ENCODE results near the gene HTT. TPM values are rescaled to one million over a fixed set of nuclear protein-coding genes. Genes with fewer than 3 reads are reported as not detected.

Gene HTT
- polyA plus RNA-seq, 1 donor from 2014 or later, result 11.5 TPM

DNA sequence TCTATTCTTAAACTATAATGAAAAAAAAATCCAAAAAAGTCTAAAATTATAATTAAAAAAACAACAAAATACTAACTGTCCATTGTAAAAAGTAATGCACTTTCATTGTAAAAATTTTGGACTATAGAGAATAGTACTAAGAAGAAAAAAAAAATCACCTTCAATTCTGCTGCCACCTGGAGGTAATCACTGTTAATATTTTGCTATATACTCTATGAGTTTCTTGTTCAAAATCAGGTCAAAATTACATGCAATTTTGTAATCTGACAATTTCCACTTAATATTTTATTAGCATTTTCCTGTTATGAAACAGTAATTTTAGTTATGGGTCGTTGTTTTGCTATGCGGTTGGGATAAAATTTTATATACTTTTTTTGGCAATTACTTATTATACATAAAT is 62.0 kb downstream of the HTT start:
- Histone ChIP-seq H3K9ac (ENCODE audit: low read length) (no peak overlapping the region), H3F3A (ENCODE audit: insufficient read depth, low read length, poor library complexity, severe bottlenecking) (no peaks in the 10 kb centered on the region), H3K27ac (ENCODE audit: low read length) (no peak overlapping the region), H3K4me3 (ENCODE audit: low read length) (no peak overlapping the region), H3K4me2 (ENCODE audit: low read length) (no peak overlapping the region), H3K9me2 (ENCODE audit: insufficient read depth, low read length) (no peaks in the 10 kb centered on the region), H3K9me3 (ENCODE audit: low read length) (no peaks in the 10 kb centered on the region), H3K79me2 (replicated peaks; ENCODE audit: insufficient read depth, low read length) (no peaks in the 10 kb centered on the region), H2AFZ (ENCODE audit: low read depth, low read length) (no peak overlapping the region), H4K20me1 (ENCODE audit: insufficient read depth) (no peaks in the 10 kb centered on the region), H3K27me3 (ENCODE audit: insufficient read depth, low read depth, low read length) (no peaks in the 10 kb centered on the region), H3K36me3 (ENCODE audit: insufficient read depth, low read length) (peaks cover 13% of the 10 kb centered on the region)
- no peak for TF ChIP-seq EZH2 (IDR thresholded peaks at IDR 0.05; ENCODE audit: borderline replicate concordance, insufficient read depth, low read length, poor library complexity, severe bottlenecking)
- TF ChIP-seq, protein P1, sequence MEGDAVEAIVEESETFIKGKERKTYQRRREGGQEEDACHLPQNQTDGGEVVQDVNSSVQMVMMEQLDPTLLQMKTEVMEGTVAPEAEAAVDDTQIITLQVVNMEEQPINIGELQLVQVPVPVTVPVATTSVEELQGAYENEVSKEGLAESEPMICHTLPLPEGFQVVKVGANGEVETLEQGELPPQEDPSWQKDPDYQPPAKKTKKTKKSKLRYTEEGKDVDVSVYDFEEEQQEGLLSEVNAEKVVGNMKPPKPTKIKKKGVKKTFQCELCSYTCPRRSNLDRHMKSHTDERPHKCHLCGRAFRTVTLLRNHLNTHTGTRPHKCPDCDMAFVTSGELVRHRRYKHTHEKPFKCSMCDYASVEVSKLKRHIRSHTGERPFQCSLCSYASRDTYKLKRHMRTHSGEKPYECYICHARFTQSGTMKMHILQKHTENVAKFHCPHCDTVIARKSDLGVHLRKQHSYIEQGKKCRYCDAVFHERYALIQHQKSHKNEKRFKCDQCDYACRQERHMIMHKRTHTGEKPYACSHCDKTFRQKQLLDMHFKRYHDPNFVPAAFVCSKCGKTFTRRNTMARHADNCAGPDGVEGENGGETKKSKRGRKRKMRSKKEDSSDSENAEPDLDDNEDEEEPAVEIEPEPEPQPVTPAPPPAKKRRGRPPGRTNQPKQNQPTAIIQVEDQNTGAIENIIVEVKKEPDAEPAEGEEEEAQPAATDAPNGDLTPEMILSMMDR (IDR thresholded peaks at IDR 0.05; ENCODE audit: poor library complexity, severe bottlenecking), result peak; percentile 15

DNA sequence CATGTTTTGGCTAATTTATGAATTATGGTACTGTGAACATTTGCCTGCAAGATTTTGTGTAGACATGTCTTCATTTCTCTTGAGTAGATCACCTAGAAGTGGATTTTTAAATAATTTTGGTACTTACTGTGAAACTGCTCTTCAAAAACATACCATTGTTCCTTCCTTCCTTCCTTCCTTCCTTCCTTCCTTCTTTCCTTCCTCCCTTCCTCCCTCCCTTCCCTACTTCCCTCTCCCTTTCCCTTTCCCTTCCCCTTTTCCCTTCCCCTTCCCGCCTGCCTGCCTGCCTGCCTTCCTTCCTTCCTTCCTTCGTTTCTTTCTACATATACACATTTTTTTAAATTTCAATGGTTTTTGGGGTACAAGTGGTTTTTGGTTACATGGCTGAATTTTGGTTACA is 63.4 kb downstream of the HTT start:
- Histone ChIP-seq H3K27me3 (ENCODE audit: insufficient read depth, low read depth, low read length) (no peaks in the 10 kb centered on the region), H3K9ac (ENCODE audit: low read length) (no peak overlapping the region), H3K79me2 (replicated peaks; ENCODE audit: insufficient read depth, low read length) (no peaks in the 10 kb centered on the region), H2AFZ (ENCODE audit: low read depth, low read length) (no peak overlapping the region), H3K4me2 (ENCODE audit: low read length) (no peak overlapping the region), H3K36me3 (ENCODE audit: insufficient read depth, low read length) (peaks cover 9% of the 10 kb centered on the region), H3K27ac (ENCODE audit: low read length) (no peak overlapping the region), H3K9me2 (ENCODE audit: insufficient read depth, low read length) (no peaks in the 10 kb centered on the region), H3F3A (ENCODE audit: insufficient read depth, low read length, poor library complexity, severe bottlenecking) (no peaks in the 10 kb centered on the region), H3K9me3 (ENCODE audit: low read length) (no peaks in the 10 kb centered on the region), H3K4me3 (ENCODE audit: low read length) (no peak overlapping the region), H4K20me1 (ENCODE audit: insufficient read depth) (no peaks in the 10 kb centered on the region)
- TF ChIP-seq EP300 (conservative IDR thresholded peaks at IDR 0.05; ENCODE audit: poor library complexity, severe bottlenecking) (no peak), SMC3 (conservative IDR thresholded peaks at IDR 0.05; ENCODE audit: poor library complexity) (no peak), POLR2AphosphoS5 (IDR thresholded peaks at IDR 0.05) (no peak), RAD21 (conservative IDR thresholded peaks at IDR 0.05) (no peak), EZH2 (IDR thresholded peaks at IDR 0.05; ENCODE audit: borderline replicate concordance, insufficient read depth, low read length, poor library complexity, severe bottlenecking) (no peak), TAF1 (IDR thresholded peaks at IDR 0.05; ENCODE audit: low read depth) (no peak), MXI1 (conservative IDR thresholded peaks at IDR 0.05; ENCODE audit: poor library complexity, severe bottlenecking) (no peak)
- TF ChIP-seq, protein P1 (IDR thresholded peaks at IDR 0.05; ENCODE audit: poor library complexity, severe bottlenecking), result no peak
- TF ChIP-seq, protein P2, sequence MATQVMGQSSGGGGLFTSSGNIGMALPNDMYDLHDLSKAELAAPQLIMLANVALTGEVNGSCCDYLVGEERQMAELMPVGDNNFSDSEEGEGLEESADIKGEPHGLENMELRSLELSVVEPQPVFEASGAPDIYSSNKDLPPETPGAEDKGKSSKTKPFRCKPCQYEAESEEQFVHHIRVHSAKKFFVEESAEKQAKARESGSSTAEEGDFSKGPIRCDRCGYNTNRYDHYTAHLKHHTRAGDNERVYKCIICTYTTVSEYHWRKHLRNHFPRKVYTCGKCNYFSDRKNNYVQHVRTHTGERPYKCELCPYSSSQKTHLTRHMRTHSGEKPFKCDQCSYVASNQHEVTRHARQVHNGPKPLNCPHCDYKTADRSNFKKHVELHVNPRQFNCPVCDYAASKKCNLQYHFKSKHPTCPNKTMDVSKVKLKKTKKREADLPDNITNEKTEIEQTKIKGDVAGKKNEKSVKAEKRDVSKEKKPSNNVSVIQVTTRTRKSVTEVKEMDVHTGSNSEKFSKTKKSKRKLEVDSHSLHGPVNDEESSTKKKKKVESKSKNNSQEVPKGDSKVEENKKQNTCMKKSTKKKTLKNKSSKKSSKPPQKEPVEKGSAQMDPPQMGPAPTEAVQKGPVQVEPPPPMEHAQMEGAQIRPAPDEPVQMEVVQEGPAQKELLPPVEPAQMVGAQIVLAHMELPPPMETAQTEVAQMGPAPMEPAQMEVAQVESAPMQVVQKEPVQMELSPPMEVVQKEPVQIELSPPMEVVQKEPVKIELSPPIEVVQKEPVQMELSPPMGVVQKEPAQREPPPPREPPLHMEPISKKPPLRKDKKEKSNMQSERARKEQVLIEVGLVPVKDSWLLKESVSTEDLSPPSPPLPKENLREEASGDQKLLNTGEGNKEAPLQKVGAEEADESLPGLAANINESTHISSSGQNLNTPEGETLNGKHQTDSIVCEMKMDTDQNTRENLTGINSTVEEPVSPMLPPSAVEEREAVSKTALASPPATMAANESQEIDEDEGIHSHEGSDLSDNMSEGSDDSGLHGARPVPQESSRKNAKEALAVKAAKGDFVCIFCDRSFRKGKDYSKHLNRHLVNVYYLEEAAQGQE (IDR thresholded peaks at IDR 0.05; ENCODE audit: borderline replicate concordance), result no peak
